H9 (cell line): Measurements from ENCODE around the gene TMCC1. TPM values are rescaled to one million over a fixed set of nuclear protein-coding genes. Genes with fewer than 3 reads are reported as not detected.

Experiments used
- DNase-seq: peaks from one replicate; pipeline ENCODE4 v3.0.0-alpha.2; 2017
- H2AFZ ChIP-seq: one replicate; pipeline ENCODE4 v1.6.1; 2013; ENCODE audit warnings: mild to moderate bottlenecking, low read length, control low read depth, moderate library complexity
- H2AK5ac ChIP-seq: 2 replicates; pipeline ENCODE4 v1.6.1; 2013; ENCODE audit warnings: low read length, control low read depth, mixed read lengths; ENCODE audit not compliant: insufficient read length
- H2BK120ac ChIP-seq: one replicate; pipeline ENCODE4 v1.6.1; 2013; ENCODE audit warnings: low read depth, mild to moderate bottlenecking, low read length, control low read depth, inconsistent platforms; ENCODE audit not compliant: poor library complexity, severe bottlenecking
- H2BK12ac ChIP-seq: 2 replicates; pipeline ENCODE4 v1.6.1; 2013; ENCODE audit warnings: low read length, control low read depth, mixed read lengths, low read depth; ENCODE audit not compliant: insufficient read length
- H2BK15ac ChIP-seq: 2 replicates; pipeline ENCODE4 v1.6.1; 2013; ENCODE audit warnings: low read depth, low read length, control low read depth
- H2BK20ac ChIP-seq: one replicate; pipeline ENCODE4 v1.6.1; 2013; ENCODE audit warnings: low read depth, mild to moderate bottlenecking, low read length, control low read depth, inconsistent platforms; ENCODE audit not compliant: poor library complexity, severe bottlenecking
- H2BK5ac ChIP-seq: 2 replicates; pipeline ENCODE4 v1.6.1; 2013; ENCODE audit warnings: low read length, control low read depth, mixed read lengths; ENCODE audit not compliant: insufficient read length
- H3K14ac ChIP-seq: 2 replicates; pipeline ENCODE4 v1.6.1; 2013; ENCODE audit warnings: low read length, control low read depth; ENCODE audit not compliant: insufficient read depth
- H3K18ac ChIP-seq: 2 replicates; pipeline ENCODE4 v1.6.1; 2013; ENCODE audit warnings: low read depth, mild to moderate bottlenecking, mixed read lengths, low read length, control low read depth; ENCODE audit not compliant: insufficient read length
- H3K23ac ChIP-seq: 2 replicates; pipeline ENCODE4 v1.6.1; 2013; ENCODE audit warnings: low read length, control low read depth, mixed read lengths, low read depth; ENCODE audit not compliant: insufficient read length
- H3K23me2 ChIP-seq: 2 replicates; pipeline ENCODE4 v1.6.1; 2013; ENCODE audit warnings: low read depth, mild to moderate bottlenecking, mixed read lengths, low read length, control low read depth; ENCODE audit not compliant: insufficient read length, poor library complexity, severe bottlenecking
- H3K27ac ChIP-seq: 2 replicates; pipeline ENCODE4 v1.5.1; 2013; ENCODE audit warnings: low read length, control low read depth, mixed read lengths, low read depth; ENCODE audit not compliant: insufficient read length
- H3K27me3 ChIP-seq: 2 replicates; pipeline ENCODE4 v1.6.1; 2013; ENCODE audit warnings: low read length, control low read depth, inconsistent platforms; ENCODE audit not compliant: insufficient read depth
- H3K4ac ChIP-seq: 2 replicates; pipeline ENCODE4 v1.6.1; 2013; ENCODE audit warnings: low read depth, mild to moderate bottlenecking, control low read depth, inconsistent platforms, low read length, moderate library complexity
- H3K4me1 ChIP-seq: 2 replicates; pipeline ENCODE4 v1.6.1; 2013; ENCODE audit warnings: low read length, control low read depth, inconsistent platforms; ENCODE audit not compliant: insufficient read depth
- H3K4me2 ChIP-seq: 2 replicates; pipeline ENCODE4 v1.6.1; 2013; ENCODE audit warnings: low read length, control low read depth, mixed read lengths; ENCODE audit not compliant: insufficient read length, insufficient read depth
- H3K56ac ChIP-seq: 2 replicates; pipeline ENCODE4 v1.6.1; 2013; ENCODE audit warnings: low read depth, mild to moderate bottlenecking, mixed read lengths, low read length, control low read depth; ENCODE audit not compliant: insufficient read length
- H3K79me1 ChIP-seq: 2 replicates; pipeline ENCODE4 v1.6.1; 2013; ENCODE audit warnings: low read depth, mild to moderate bottlenecking, moderate library complexity, low read length, control low read depth, inconsistent platforms; ENCODE audit not compliant: insufficient read depth, poor library complexity, severe bottlenecking
- H3K79me2 ChIP-seq: 2 replicates; pipeline ENCODE4 v1.6.1; 2013; ENCODE audit warnings: low read length, control low read depth, inconsistent platforms; ENCODE audit not compliant: insufficient read depth
- H3K9ac ChIP-seq: 2 replicates; pipeline ENCODE4 v1.6.1; 2013; ENCODE audit warnings: low read length, control low read depth, mixed read lengths; ENCODE audit not compliant: insufficient read length; ENCODE audit errors: extremely low read depth
- H3K9me3 ChIP-seq: one replicate; pipeline ENCODE4 v1.6.1; 2013; ENCODE audit warnings: low read depth, low read length, inconsistent platforms; ENCODE audit not compliant: control insufficient read depth
- H3T11ph ChIP-seq: one replicate; pipeline ENCODE4 v1.6.1; 2013; ENCODE audit warnings: mild to moderate bottlenecking, low read length, control low read depth, inconsistent platforms
- H4K20me1 ChIP-seq: one replicate; pipeline ENCODE4 v1.6.1; 2013; ENCODE audit not compliant: control insufficient read depth, insufficient read length, insufficient read depth
- H4K5ac ChIP-seq: 2 replicates; pipeline ENCODE4 v1.6.1; 2013; ENCODE audit warnings: low read depth, mild to moderate bottlenecking, mixed read lengths, low read length, control low read depth; ENCODE audit not compliant: insufficient read length
- H4K8ac ChIP-seq: replicated peaks from 2 replicates; pipeline ENCODE4 v1.6.1; 2013; ENCODE audit warnings: low read length, control low read depth, mixed read lengths, low read depth; ENCODE audit not compliant: insufficient read length
- H4K91ac ChIP-seq: 2 replicates; pipeline ENCODE4 v1.6.1; 2013; ENCODE audit warnings: low read depth, mild to moderate bottlenecking, moderate library complexity, mixed read lengths, low read length, control low read depth; ENCODE audit not compliant: insufficient read length
- H3K27ac Mint-ChIP-seq, 3 experiments: 2 replicates in 2 of 3; 3 replicates in 1 of 3; pipeline ENCODE4 v1.8.0; 2020 to 2021; ENCODE audit warnings: mixed read lengths in 3 of 3, mild to moderate bottlenecking in 1 of 3, moderate library complexity in 1 of 3
- H3K27me3 Mint-ChIP-seq: 2 replicates; pipeline ENCODE4 v1.8.0; 2021; ENCODE audit warnings: low read depth, mild to moderate bottlenecking, moderate library complexity, mixed read lengths
- H3K36me3 Mint-ChIP-seq, 3 experiments: 2 replicates in 2 of 3; 3 replicates in 1 of 3; pipeline ENCODE4 v1.8.0; 2020 to 2021; ENCODE audit warnings: low read depth in 3 of 3, mixed read lengths in 3 of 3; ENCODE audit not compliant: insufficient read depth in 1 of 3
- H3K4me1 Mint-ChIP-seq, 2 experiments: 2 replicates each; pipeline ENCODE4 v1.8.0; 2020; ENCODE audit warnings: mixed read lengths in 2 of 2
- H3K4me3 Mint-ChIP-seq, 2 experiments: 2 replicates in 1 of 2; 3 replicates in 1 of 2; pipeline ENCODE4 v1.8.0; 2020 to 2021; ENCODE audit warnings: mild to moderate bottlenecking in 2 of 2, mixed read lengths in 2 of 2, moderate library complexity in 1 of 2
- H3K9me3 Mint-ChIP-seq, 2 experiments: 2 replicates in 1 of 2; 3 replicates in 1 of 2; pipeline ENCODE4 v1.8.0; 2020; ENCODE audit warnings: mild to moderate bottlenecking in 2 of 2, mixed read lengths in 2 of 2, moderate library complexity in 1 of 2
- WGBS: extraction: QIAGEN DNeasy Blood & Tissue Kit; methylation state at CpG from one replicate; pipeline ENCODE4 v1.1.7; 2013; ENCODE audit warnings: missing lambda C conversion rate, low lambda C conversion rate, mixed read lengths; ENCODE audit not compliant: insufficient read length; ENCODE audit errors: extremely low coverage; 5-methylcytosine and 5-hydroxymethylcytosine counted together
- total RNA-seq: library from RNA; stranded (reverse); gene quantifications from 2 replicates; pipeline ENCODE4 v1.2.1, GENCODE V29; 2021
- TF ChIP-seq, protein P1 (sequence below): fragments of 200-600 bp; sonication (generic); conservative IDR thresholded peaks from 3 replicates; pipeline ENCODE4 v1.8.0; 2021; ENCODE audit warnings: antibody characterized with exemption, mild to moderate bottlenecking

Gene TMCC1
- total RNA-seq, 1 experiment from 2014 or later = 24.4 TPM

DNA sequence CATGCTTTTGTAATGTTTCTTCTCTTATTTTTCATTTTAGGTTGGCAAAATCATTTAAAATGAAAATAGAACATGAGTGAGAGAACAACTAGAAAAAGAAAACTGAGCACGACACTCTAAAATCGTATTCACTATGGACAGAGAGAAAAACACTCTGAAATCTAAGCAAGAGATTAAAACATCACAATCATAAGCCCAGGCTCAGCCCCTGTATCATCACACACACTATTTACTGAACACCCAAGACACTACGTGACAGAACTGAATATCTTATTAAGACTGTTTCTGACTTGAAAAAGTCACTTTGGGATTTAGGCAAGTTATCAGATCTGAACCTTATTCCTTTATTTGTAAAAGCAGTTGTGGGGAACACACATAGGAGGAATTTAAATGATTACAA, 204.5 kb downstream of the TMCC1 start:
- H3K14ac ChIP-seq = no peak overlapping the region
- H3K27me3 Mint-ChIP-seq = no peaks in the 10 kb centered on the region
- no peaks in the 10 kb centered on the region for H3K23me2 ChIP-seq
- no peak overlapping the region for H3K4me2 ChIP-seq
- H2AFZ ChIP-seq = no peak overlapping the region
- no peak overlapping the region for H3T11ph ChIP-seq
- H3K9ac ChIP-seq = no peak overlapping the region
- H3K4me1 ChIP-seq = peaks cover 14% of the 10 kb centered on the region; the same call in 1 of the 2 replicates
- TF ChIP-seq, protein P1, sequence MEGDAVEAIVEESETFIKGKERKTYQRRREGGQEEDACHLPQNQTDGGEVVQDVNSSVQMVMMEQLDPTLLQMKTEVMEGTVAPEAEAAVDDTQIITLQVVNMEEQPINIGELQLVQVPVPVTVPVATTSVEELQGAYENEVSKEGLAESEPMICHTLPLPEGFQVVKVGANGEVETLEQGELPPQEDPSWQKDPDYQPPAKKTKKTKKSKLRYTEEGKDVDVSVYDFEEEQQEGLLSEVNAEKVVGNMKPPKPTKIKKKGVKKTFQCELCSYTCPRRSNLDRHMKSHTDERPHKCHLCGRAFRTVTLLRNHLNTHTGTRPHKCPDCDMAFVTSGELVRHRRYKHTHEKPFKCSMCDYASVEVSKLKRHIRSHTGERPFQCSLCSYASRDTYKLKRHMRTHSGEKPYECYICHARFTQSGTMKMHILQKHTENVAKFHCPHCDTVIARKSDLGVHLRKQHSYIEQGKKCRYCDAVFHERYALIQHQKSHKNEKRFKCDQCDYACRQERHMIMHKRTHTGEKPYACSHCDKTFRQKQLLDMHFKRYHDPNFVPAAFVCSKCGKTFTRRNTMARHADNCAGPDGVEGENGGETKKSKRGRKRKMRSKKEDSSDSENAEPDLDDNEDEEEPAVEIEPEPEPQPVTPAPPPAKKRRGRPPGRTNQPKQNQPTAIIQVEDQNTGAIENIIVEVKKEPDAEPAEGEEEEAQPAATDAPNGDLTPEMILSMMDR = no peak
- no peaks in the 10 kb centered on the region for H3K27me3 ChIP-seq
- no peak overlapping the region for H3K23ac ChIP-seq
- H2BK5ac ChIP-seq = no peak overlapping the region
- H3K27ac ChIP-seq = no peak overlapping the region
- H4K20me1 ChIP-seq = no peaks in the 10 kb centered on the region
- no peak overlapping the region for H4K8ac ChIP-seq
- H3K9me3 Mint-ChIP-seq = no peaks in the 10 kb centered on the region
- H2BK15ac ChIP-seq = no peak overlapping the region
- H3K36me3 Mint-ChIP-seq = no peaks in the 10 kb centered on the region; a peak in 2 of 7 replicates
- peaks cover 70% of the 10 kb centered on the region in 2 experiments for H3K4me1 Mint-ChIP-seq
- H2AK5ac ChIP-seq = no peak overlapping the region
- H3K9me3 ChIP-seq = no peaks in the 10 kb centered on the region
- peak overlapping the region; percentile 3 to 97 (median 94); a peak in 5 of 7 replicates for H3K27ac Mint-ChIP-seq
- H3K18ac ChIP-seq = no peak overlapping the region
- no peak overlapping the region for H4K5ac ChIP-seq
- no peak overlapping the region for H3K4ac ChIP-seq
- H2BK20ac ChIP-seq = no peak overlapping the region
- H2BK120ac ChIP-seq = no peak overlapping the region
- H3K4me3 Mint-ChIP-seq = peak overlapping the region; percentile 66 to 81; a peak in 4 of 5 replicates
- no peaks in the 10 kb centered on the region for H3K79me2 ChIP-seq
- no peak overlapping the region for H4K91ac ChIP-seq
- no peak overlapping the region for H2BK12ac ChIP-seq
- WGBS = no CpG with 5 or more reads among the region's 3 CpGs
- no peak overlapping the region for H3K56ac ChIP-seq
- no peak for DNase-seq
- no peaks in the 10 kb centered on the region for H3K79me1 ChIP-seq
